Measurements from ENCODE around the gene PYY.

DNA sequence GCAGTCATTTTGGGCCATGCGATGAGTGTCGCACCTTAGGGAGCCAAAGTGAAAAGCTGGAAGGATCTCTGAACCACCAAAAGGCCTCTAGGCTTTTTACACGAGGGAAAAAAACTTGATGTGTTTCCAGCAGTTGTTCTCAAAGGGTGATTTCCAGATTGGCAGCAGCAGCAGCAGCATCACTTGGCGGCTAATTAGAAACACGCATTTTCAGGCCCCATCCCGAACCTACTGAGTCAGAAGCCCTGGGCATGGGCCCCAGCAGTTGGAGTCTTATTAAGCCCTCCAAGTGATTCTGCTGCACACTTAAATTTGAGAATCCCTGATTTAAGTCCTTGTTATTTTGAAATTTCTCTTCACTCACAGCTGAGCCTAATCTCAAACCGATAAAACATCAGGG is 25.3 kb upstream of the PYY start:
- TF ChIP-seq, protein P1, sequence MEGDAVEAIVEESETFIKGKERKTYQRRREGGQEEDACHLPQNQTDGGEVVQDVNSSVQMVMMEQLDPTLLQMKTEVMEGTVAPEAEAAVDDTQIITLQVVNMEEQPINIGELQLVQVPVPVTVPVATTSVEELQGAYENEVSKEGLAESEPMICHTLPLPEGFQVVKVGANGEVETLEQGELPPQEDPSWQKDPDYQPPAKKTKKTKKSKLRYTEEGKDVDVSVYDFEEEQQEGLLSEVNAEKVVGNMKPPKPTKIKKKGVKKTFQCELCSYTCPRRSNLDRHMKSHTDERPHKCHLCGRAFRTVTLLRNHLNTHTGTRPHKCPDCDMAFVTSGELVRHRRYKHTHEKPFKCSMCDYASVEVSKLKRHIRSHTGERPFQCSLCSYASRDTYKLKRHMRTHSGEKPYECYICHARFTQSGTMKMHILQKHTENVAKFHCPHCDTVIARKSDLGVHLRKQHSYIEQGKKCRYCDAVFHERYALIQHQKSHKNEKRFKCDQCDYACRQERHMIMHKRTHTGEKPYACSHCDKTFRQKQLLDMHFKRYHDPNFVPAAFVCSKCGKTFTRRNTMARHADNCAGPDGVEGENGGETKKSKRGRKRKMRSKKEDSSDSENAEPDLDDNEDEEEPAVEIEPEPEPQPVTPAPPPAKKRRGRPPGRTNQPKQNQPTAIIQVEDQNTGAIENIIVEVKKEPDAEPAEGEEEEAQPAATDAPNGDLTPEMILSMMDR (IDR thresholded peaks at IDR 0.05): no peak
- no peak for TF ChIP-seq POLR2A (IDR thresholded peaks at IDR 0.05)

Data from Peyer's patch (tissue), 4 donors.